ENCODE measurements around the gene MAN2A1.

DNA sequence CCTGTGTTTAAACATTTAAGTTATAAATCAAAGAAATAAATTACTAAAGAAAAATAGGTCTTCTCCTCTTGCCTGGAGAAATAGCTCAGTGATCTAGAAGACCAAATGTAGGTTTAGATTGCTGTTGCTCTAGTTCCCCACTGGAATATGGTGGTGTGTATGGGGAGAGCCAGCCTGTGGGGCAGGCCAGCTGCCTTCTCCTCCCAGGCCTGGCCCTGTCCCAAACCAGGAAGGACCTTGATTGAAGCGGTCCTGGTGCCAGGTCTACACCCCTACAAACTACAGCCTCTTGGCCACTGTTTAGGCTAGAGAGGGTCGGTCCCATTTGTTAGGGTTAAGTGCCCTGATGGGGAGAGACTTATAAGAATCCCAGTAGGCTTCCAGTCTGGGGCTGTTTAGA lies 35.4 kb downstream of the MAN2A1 start:
- TF ChIP-seq, protein P1, sequence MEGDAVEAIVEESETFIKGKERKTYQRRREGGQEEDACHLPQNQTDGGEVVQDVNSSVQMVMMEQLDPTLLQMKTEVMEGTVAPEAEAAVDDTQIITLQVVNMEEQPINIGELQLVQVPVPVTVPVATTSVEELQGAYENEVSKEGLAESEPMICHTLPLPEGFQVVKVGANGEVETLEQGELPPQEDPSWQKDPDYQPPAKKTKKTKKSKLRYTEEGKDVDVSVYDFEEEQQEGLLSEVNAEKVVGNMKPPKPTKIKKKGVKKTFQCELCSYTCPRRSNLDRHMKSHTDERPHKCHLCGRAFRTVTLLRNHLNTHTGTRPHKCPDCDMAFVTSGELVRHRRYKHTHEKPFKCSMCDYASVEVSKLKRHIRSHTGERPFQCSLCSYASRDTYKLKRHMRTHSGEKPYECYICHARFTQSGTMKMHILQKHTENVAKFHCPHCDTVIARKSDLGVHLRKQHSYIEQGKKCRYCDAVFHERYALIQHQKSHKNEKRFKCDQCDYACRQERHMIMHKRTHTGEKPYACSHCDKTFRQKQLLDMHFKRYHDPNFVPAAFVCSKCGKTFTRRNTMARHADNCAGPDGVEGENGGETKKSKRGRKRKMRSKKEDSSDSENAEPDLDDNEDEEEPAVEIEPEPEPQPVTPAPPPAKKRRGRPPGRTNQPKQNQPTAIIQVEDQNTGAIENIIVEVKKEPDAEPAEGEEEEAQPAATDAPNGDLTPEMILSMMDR (IDR thresholded peaks at IDR 0.05) = no peak
- no peak for TF ChIP-seq POLR2A (IDR thresholded peaks at IDR 0.05)

Measured in adrenal gland (tissue), 5 donors.